NCI-H2107 treated with DMSO at 0.1 percent for 48 hours (cell line): ENCODE results near the gene ABCF1.
"Not testable (repeated sequence)": the region's sequence is repeated elsewhere in the genome, so short reads cannot be mapped to it uniquely, and the experiment has no call there.

Source experiments
- DNase-seq: peaks from one replicate; lab custom pipeline; 2025; ENCODE audit not compliant: unreplicated experiment; lab: John Stamatoyannopoulos, UW

ABCF1 gene

DNA sequence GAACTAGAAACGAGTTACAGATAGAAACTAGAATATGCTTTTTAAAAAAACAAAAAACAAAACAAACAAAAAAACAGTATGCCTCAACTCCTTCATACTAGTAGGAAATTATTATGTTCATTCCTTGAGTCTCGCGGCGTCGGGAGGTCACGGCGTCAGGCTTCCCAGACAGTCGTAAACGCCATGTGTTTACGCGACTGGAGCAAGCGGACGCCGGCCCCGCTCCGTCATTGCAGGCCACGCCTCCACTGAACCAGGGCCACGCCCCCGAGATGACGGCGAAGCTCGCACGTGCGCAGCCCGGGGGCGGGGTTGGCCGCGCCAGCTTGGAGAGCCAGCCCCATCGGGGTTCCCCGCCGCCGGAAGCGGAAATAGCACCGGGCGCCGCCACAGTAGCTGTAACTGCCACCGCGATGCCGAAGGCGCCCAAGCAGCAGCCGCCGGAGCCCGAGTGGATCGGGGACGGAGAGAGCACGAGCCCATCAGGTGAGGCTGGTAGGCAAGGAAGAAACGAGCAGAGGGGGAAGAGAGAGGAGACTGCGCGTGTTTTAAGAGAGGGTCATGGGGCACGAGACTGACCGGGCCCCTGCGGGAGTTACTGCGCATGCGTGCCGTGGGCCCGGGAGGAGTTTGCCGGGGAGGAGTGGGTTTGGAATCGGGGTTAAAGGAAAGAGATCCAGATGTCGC lies at the start of gene ABCF1:
Gene ABCF1, plus strand, starts transcription at position 368 of the 687 bp plus-strand sequence. Its CDS starts 46 bp downstream, at position 414.
- DNase-seq = peak; percentile 74

DNA sequence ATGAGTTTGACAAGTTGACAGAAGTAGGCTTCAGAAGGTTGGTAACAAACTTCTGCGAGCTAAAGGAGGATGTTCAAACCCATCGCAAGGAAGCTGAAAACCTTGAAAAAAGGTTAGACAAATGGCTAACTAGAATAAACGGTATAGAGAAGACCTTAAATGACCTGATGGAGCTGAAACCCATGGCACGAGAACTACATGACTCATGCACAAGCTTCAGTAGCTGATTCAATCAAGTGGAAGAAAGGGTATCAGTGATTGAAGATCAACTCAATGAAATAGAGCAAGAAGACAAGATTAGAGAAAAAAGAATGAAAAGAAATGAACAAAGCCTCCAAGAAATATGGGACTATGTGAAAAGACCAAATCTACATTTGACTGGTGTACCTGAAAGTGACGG lies 49.3 kb upstream of the ABCF1 start:
- DNase-seq = not testable (repeated sequence)

DNA sequence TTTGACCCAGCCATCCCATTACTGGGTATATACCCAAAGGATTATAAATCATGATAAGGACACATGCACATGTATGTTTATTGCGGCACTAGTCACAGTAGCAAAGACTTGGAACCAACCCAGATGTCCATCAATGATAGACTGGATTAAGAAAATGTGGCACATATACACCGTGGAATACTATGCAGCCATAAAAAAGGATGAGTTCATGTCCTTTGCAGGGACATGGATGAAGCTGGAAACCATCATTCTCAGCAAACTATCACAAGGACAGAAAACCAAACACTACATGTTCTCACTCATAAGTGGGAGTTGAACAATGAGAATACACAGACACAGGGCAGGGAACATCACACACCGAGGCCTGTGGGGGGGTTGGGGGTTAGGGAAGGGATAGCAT lies 44.8 kb upstream of the ABCF1 start:
- not testable (repeated sequence) for DNase-seq

DNA sequence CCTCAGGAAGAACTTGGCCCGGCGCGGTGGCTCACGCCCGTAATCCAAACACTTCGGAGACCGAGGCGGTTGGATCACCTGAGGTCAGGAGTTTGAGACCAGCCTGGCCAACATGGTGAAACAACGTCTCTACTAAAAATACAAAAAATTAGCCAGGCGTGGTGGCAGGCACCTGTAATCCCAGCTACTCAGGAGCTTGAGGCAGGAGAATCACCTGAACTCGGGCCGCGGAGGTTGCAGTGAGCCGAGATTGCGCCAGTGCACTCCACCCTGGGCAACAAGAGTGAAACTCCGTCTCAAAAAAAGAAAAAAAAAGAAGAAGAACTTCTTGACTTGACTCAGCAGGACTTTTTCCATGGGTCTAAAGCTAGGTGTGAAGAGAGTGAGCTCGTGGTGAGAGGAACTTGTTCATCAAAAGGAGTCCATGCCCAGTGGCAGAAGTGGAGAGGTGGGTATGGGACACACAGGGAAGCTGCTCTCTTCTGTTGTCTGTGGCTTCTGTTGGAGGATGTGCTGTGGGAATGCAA lies 41.8 kb upstream of the ABCF1 start:
- DNase-seq = not testable (repeated sequence)

DNA sequence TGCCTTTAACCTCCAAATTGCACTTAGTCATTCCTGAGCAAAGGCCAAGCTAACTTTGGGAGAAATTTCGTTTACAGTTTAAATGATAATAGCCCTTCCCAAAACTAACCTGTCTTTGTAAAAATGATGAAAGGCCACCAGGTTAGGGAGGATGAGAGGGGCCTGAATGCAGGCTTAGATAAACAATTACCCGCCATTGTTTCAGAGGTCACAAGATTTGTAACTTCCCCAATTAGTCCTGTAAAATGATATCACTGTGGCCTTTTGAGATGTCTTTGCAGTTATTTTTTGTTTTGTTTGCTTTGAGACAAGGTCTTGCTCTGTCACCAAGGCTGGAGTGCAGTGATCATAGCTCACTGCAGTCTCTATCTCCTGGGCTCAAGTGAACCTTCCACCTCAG lies 41.2 kb upstream of the ABCF1 start:
- DNase-seq = no peak

DNA sequence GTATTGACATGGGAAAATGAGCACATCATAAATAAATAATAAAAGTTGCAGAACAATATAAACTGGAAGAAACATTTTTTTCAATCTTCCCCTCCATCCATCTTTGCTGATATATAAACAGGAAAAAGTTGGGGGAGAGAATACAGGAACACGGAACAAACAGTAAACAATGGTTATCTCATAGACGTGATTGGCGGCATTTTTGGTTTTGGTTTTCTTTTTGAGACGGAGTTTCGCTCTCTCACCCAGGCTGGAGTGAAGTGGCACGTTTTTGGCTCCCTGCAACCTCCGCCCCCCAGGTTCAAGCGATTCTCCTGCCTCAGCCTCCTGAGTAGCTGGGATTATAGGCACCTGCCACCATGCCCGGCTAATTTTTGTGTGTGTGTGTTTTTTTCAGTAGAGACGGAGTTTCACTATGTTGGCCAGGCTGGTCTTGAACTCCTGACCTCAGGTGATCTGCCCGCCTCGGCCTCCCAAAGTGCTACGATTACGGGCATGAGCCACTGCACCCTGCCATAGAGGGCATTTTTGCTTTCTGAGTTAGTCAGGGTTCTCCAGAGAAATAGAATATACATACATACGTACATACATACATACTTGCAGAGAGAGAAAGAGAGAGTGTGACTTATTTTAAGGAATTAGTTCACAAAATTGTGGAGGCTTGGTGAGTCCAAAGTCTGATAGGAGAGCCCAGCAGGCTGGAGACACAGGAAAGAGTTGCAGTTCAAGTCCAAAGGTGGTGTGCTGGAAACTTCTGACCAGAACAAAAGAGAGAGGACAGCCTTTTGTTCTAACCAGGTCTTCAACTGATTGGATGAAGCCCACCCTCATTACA lies 37.6 kb upstream of the ABCF1 start:
- DNase-seq = no peak

DNA sequence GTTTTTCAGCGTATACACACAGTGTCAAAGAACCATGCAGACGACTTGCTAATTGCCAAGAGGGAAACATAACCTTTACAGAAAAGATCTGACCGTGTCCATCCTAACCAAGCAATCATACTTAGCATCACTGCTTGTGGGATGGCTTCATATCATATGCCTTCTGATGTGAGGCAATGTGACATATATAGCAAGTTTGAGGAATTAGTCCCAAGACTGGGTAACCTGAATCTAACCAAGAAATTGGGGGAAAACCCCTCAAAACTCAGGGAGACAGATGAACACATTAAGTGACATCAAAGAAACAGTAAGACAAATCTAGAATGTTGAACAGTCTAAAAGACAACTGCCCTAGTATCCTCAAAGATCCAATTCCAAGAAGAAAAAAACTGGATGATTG lies 33.3 kb upstream of the ABCF1 start:
- DNase-seq = no peak

DNA sequence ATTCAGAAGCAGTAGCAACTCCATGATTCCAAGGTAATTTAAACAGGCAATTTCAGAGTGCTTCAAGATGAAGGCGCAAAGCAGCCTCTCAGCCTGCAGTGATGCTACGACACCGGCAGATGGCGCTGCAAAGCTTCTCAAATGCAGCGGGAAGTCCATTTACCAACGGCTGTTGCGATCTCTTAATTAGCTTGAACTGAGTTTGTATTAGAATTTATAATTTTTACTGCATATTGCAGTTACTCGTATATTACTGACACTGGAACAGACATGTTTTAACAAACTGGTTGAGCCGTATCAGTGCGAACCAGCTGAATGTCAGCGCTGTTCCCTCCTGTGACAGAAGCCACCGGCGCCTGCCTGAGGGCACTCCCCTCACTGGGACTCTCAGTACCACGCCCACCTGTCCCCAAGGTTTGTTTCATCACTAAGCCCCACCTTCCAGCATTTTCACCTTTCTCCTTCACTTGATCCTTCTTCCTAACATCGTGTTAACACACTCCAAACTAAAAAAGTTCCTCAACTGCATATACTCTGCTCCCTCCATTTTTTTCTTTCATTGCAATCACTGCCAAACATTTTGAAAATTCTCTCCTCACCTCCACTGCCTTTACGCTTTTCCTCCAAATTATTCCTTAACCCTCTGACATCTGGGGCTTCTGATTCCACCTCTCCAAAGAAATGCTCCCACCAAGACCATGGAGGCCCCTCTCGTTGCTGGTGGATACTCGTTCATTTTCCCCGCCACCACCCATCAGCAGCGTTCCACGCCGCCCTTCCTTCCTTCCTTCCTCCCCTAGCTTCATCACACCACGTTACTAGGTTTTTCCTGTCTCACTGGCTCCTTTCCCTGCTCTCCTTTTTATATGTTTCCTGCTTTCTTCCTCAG lies 29.5 kb upstream of the ABCF1 start:
- peak; percentile 31 for DNase-seq

DNA sequence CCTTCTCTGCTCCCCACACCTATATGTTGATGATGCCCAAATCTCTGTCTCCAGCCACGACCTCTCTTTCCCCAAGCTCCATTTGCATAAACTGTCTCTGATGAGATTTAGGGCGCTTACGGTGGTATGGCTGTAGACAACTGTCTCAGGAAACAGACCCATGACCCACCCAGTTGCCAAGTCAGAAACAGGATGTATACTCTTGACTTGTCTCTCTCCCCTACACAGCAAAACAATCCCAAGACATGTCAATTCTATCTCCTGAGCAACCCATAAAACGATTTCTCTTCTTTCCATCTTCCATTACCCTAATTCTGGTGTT lies 28.9 kb upstream of the ABCF1 start:
- no peak for DNase-seq

DNA sequence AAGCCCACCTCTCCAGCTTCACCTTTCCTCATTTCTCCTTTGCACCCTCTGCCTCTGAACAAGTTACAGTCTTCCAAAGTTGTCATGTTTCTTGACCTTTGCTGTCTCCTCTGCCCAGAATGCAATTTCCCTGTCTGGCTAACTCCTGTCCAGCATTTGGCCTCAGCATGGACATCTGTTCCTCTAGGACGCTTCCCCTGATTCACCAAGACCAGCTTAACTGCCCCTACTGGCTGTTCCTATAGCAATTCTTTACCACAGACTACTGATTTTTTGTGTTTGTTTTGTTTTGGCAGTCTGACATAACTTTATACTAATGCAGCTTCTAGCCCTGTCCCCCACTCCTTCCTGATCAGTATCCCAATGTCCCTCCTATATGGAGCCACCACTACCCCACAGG lies 28.3 kb upstream of the ABCF1 start:
- DNase-seq = no peak

DNA sequence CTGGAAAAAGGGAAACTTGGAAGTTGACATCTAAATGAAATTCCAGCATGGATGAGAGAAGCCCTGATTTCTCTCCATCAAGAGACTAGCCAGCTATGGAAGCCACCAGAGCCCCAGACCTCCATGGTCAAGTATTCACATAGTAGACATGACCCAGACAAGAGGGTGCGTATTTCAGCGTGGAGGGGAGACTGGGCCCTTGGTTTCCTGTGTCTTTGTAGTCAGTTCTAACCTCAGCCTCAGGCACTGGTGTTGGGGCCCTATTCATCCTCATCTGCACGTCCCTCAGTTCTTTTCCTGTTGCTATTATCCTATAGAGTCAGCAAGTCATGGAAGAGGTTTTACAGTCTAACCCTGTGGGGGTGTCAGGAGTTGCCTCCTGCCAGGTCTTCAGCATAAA lies 27.4 kb upstream of the ABCF1 start:
- DNase-seq = no peak

DNA sequence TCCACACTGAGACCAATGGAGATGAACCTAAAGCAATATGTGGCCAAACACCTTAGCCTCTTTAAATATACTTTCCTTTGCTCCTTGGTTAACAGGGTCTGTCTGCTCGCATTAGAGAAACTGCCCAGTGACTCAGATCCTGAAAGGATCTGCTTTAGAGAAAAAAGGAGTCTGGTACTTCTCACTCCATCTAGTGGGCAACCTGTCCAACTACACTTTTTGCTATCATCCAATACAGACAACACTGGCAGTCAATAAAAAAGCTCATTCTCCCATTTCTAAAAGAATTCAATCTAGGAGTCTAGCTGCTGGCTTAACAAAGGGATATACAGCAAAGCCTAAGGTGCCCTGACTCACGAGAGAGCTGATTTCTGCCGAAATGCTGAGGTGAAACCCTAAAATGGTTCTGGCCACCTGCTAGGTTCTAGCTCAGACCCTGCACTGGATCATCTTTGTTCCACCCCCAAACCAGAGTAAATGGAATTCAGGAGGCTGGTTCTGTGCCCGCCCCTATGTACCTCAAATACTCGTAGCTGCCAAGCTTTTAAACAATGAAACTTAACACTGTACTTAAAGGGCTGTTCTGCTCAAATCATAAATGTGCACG lies 26.5 kb upstream of the ABCF1 start:
- DNase-seq = peak; percentile 36

DNA sequence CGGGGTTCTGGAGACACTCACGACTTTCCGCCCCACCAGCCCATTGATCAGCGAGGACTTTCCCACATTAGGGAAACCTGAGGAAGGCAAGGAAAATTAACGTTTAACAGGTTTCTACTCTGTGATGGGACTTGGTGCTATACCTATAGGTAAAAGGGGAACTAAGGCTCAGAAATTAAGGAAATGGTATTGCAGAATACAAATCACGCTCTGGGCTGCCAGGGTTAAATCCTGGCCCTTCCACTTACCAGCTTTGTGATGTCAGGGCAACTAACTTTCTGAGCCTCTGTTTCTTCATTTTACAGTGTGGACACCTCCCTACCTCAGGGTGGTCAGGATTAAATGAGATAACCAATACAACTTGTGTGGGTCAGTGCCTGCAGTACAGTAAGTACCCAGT lies 23.8 kb upstream of the ABCF1 start:
- no peak for DNase-seq

DNA sequence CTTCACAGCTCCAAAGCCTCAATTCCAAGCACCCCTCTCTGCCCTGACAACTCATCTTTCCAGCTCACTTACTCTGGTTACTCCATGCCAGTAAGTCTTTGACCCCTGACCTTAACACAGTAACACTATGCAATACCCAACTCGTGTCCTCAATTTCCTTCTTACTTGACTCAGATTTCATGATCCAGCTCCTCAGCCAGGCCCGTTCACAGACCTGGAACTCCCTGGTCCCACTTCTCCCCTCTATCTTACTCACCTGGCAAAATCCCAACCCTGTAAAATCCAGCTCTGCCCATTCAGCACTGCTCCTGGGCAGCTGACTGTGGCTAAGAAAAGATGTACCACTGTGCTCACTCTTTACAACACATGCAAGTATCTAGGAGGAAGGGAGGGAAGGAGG lies 22.9 kb upstream of the ABCF1 start:
- DNase-seq = no peak

DNA sequence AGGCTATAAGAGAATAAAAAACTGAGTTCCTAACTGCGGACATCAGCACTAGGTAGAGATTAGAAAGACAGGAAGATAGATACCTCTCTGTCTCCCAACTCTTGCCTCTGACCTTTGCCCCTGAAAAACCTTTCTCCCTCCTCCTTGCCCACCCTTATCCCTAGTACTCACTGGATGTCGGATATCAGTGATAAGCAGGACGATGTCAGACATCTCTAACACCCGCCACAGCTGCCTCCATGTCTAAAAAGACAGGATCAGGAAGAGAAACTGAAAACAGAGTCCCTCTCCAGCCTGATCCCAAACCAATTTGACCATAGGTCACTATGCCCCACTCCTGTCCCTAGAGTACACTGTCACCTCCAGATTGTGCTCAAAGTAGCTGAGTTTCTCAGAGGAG lies 16.8 kb upstream of the ABCF1 start:
- DNase-seq = no peak

DNA sequence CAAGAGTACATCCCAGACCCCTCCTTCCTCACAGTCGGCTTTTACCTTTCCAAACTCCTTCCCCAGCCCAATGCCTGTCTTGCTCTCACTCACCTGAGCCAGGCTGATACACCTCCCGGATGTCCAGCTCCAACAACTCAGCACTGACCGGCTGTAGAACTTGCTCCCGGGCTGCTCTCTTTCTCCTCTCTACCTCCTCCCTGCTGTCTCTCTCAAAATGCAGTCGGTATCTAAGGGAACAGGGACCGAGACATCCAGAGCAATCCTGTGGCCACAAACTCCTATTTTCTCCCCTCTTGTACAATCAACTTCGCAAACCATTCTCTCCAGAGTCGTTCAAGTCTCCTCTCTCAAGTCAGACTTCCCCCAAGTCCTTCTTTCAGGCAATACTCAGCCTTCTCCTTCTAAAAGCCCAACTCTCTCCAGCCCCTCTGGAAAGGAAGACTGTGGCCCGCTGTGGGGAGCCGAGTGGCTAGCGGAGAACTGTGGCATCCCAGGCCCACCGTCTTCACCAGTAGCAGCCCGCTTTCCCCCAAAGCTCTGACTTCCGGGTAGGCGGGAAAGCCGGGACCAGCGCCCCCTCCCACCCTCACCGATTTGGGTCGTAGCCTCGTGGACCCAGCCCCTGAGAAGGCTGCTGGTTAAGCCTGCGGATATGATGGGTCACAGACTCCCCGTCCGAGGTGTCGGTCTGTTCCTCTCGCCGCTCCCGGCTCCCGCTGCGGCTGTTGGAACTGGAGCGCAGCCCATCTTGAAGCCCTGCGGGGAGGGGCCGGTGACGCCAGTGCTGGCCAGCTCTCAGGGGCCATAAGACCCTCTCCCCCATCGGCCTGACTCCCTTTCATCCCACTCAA lies 16.1 kb upstream of the ABCF1 start:
- DNase-seq = no peak

DNA sequence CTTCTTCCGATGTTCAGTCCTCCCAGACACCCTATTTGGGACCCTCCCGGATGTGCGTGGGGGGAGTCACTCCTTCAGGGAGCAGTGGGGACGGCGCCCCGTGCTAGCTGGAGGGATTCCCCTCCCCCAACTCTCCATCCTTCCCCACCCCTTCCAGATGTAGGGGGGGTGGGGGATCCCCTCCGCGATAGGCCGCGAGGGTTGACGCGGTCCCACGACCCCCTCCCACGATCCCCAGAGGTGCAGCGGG lies 15.5 kb upstream of the ABCF1 start:
- no peak for DNase-seq

DNA sequence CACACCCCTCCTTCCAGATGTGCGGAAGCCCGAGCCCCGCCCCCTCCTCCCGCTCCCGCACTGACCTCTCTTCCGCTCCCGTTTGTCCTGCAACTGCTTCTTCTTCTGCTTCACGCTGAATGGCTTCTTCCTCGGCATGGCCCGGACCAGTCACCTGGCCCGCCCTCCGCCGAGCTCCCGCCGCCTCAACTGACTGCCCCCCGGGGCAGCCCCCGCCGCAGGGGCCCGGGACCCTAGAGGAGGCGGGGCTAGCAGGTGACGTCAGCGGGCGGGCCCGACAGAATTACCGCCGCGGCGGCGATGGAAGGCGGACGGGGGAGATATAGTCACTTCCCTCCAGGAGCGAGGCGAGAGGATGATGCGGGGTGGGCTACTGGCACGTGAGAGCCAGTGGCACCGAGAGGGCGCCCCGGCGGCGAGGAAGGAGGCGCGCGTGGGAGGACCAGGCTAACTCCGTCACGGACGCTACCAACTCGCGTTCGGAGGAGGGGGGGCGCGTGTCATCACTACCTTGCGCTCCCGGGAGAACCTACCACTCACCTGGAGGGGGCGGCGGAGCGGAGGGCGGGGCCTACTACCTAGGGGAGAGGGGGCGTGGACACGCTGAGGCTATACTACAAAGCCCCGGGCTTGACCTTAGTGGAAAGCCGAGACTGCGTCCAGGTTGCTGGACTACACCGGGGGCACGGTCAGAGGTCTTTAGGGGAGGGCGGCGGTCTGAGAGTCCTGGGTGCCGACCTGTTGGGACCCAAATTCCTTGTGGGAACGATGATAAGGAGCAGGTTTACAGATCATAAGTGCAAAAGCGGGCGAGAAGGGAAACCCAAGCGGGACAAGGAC lies 15.0 kb upstream of the ABCF1 start, which contains the start of gene GNL1:
Gene GNL1, minus strand, starts transcription at position 424 of the 840 bp plus-strand sequence. Its CDS starts 286 bp downstream, at position 138.
- peak; percentile 55 for DNase-seq

DNA sequence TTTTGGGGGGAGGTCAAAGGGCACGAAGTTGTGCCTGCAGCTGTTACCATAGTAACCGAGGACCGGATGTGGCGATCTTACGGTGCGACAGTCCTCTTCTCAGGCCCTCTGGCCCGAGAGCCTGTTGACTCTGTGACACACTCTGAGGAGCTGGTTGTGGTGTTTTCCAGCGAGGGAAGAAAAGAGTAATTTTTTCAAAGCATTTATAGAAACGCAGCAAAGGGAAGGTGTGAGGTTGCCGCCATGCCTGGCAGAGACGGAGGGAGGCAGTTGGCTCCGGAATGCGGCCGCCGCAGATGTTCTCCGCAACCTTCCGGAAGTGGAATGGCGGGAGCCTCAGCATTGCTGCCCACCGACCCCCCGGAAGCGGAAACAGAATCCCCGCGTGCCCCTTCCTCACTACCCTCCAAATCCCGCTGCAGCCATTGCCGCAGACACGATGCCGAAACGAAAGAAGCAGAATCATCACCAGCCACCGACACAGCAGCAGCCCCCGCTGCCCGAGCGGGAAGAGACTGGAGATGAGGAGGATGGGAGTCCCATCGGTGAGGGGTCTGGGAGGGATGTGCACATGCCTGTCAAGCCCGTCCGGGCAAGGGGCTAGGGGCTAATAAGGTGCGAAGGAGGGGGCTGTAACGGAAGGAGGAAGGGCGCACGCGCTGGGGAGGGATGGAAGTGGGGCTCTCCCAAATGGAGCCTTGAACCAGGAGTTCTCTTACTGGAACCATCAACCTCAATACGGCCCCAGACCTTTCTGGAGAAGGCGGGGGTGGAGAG lies 14.1 kb upstream of the ABCF1 start, which contains the start of gene PRR3:
Gene PRR3, plus strand, starts transcription at position 390 of the 777 bp plus-strand sequence. Its CDS starts 50 bp downstream, at position 440.
- DNase-seq = peak; percentile 44
